ENCODE measurements around the gene CSNK1G1.
A peak's percentile ranks its signal among the peaks of the same experiment; 100 is the strongest.
"Not testable (repeated sequence)": the region's sequence is repeated elsewhere in the genome, so short reads cannot be mapped to it uniquely, and the experiment has no call there.

The CSNK1G1 gene

GRCh38 chr15:64355348-64355943 is 527 bp downstream of the CSNK1G1 start:
- Mint-ChIP-seq H3K4me1 (peaks cover 21% of the 10 kb centered on the region), H3K9me3 (no peaks in the 10 kb centered on the region), H3K4me3 (peak overlapping the region; percentile 94), H3K36me3 (ENCODE audit: low read depth) (peaks cover 9% of the 10 kb centered on the region), H3K27me3 (ENCODE audit: low read depth, poor library complexity) (no peaks in the 10 kb centered on the region), H3K27ac (peak overlapping the region; percentile 97)
- no peak for DNase-seq
- no peak for TF ChIP-seq CTCF (IDR thresholded peaks at IDR 0.05)

- Mint-ChIP-seq H3K9me3 (no peaks in the 10 kb centered on the region), H3K36me3 (ENCODE audit: low read depth) (peaks cover 9% of the 10 kb centered on the region), H3K4me3 (peak overlapping the region; percentile 94), H3K4me1 (peaks cover 21% of the 10 kb centered on the region), H3K27me3 (ENCODE audit: low read depth, poor library complexity) (no peaks in the 10 kb centered on the region), H3K27ac (peak overlapping the region; percentile 97)
- no peak for DNase-seq
- TF ChIP-seq CTCF (IDR thresholded peaks at IDR 0.05), result no peak
Observed at GRCh38 chr15:64354688-64355344, 1.2 kb downstream of the CSNK1G1 start.

GRCh38 chr15:64351265-64351664 is 4.7 kb downstream of the CSNK1G1 start:
- Mint-ChIP-seq H3K27me3 (ENCODE audit: low read depth, poor library complexity) (no peaks in the 10 kb centered on the region), H3K27ac (no peak overlapping the region), H3K36me3 (ENCODE audit: low read depth) (peaks cover 42% of the 10 kb centered on the region), H3K9me3 (no peaks in the 10 kb centered on the region), H3K4me3 (no peak overlapping the region), H3K4me1 (peaks cover 13% of the 10 kb centered on the region)
- TF ChIP-seq CTCF (IDR thresholded peaks at IDR 0.05), result no peak
- no peak for DNase-seq

- peaks cover 1% of the 10 kb centered on the region for H3K4me1 Mint-ChIP-seq
- H3K36me3 Mint-ChIP-seq (ENCODE audit: low read depth), result peaks cover 42% of the 10 kb centered on the region
- H3K4me3 Mint-ChIP-seq, result no peak overlapping the region
- TF ChIP-seq CTCF (IDR thresholded peaks at IDR 0.05), result no peak
- no peak overlapping the region for H3K27ac Mint-ChIP-seq
- H3K27me3 Mint-ChIP-seq (ENCODE audit: low read depth, poor library complexity), result no peaks in the 10 kb centered on the region
- H3K9me3 Mint-ChIP-seq, result no peaks in the 10 kb centered on the region
- DNase-seq, result no peak
Observed at GRCh38 chr15:64349375-64349774, 6.6 kb downstream of the CSNK1G1 start.

- Mint-ChIP-seq H3K4me3 (no peak overlapping the region), H3K27me3 (ENCODE audit: low read depth, poor library complexity) (no peaks in the 10 kb centered on the region), H3K36me3 (ENCODE audit: low read depth) (peaks cover 43% of the 10 kb centered on the region), H3K27ac (peak overlapping the region; percentile 92), H3K9me3 (no peaks in the 10 kb centered on the region), H3K4me1 (no peaks in the 10 kb centered on the region)
- no peak for DNase-seq
- TF ChIP-seq CTCF (IDR thresholded peaks at IDR 0.05), result no peak
Observed at GRCh38 chr15:64348455-64348854, 7.5 kb downstream of the CSNK1G1 start.

- not testable (repeated sequence) for H3K4me3 Mint-ChIP-seq; H3K27ac Mint-ChIP-seq; H3K4me1 Mint-ChIP-seq; DNase-seq; H3K27me3 Mint-ChIP-seq (ENCODE audit: low read depth, poor library complexity); H3K9me3 Mint-ChIP-seq
- H3K36me3 Mint-ChIP-seq (ENCODE audit: low read depth), result peaks cover 62% of the 10 kb centered on the region
Observed at GRCh38 chr15:64346242-64346641, 9.7 kb downstream of the CSNK1G1 start.

Measured in nephron progenitor cell (in vitro differentiated cells).